Dendritic cell treated with granulocyte-macrophage colony-stimulating factor and Interleukin-4, amounts not matched to agents 40 ng/mL and 50 ng/mL, for 4 days (primary cell): ENCODE data around the gene NMNAT3.

Experiments used
- H3K27ac Mint-ChIP-seq: one replicate; pipeline ENCODE4 v1.8.0; 2022; ENCODE audit warnings: mild to moderate bottlenecking, mixed read lengths
- H3K27me3 Mint-ChIP-seq: one replicate; pipeline ENCODE4 v1.8.0; 2022; ENCODE audit warnings: mild to moderate bottlenecking, mixed read lengths
- H3K36me3 Mint-ChIP-seq: one replicate; pipeline ENCODE4 v1.8.0; 2022; ENCODE audit warnings: low read depth, mixed read lengths
- H3K4me1 Mint-ChIP-seq: one replicate; pipeline ENCODE4 v1.8.0; 2022; ENCODE audit warnings: low read depth, mixed read lengths
- H3K4me3 Mint-ChIP-seq: one replicate; pipeline ENCODE4 v1.8.0; 2022; ENCODE audit warnings: mild to moderate bottlenecking, moderate library complexity, mixed read lengths
- H3K9me3 Mint-ChIP-seq: one replicate; pipeline ENCODE4 v1.8.0; 2022; ENCODE audit warnings: mixed read lengths
- intact Hi-C: fragments of 100-400 bp; cut with micrococcal nuclease; formaldehyde crosslinking; loops from one replicate; pipeline ENCODE4 v1.15.0; 2022

The NMNAT3 gene

GRCh38 chr3:139639662-139640061 lies 38.1 kb downstream of the NMNAT3 start:
- peaks cover 26% of the 10 kb centered on the region for H3K36me3 Mint-ChIP-seq
- peaks cover 40% of the 10 kb centered on the region for H3K4me1 Mint-ChIP-seq
- H3K9me3 Mint-ChIP-seq, result no peaks in the 10 kb centered on the region
- H3K27ac Mint-ChIP-seq, result no peak overlapping the region
- no peak overlapping the region for H3K4me3 Mint-ChIP-seq
- intact Hi-C loops, result no loop called here
- no peaks in the 10 kb centered on the region for H3K27me3 Mint-ChIP-seq

DNA sequence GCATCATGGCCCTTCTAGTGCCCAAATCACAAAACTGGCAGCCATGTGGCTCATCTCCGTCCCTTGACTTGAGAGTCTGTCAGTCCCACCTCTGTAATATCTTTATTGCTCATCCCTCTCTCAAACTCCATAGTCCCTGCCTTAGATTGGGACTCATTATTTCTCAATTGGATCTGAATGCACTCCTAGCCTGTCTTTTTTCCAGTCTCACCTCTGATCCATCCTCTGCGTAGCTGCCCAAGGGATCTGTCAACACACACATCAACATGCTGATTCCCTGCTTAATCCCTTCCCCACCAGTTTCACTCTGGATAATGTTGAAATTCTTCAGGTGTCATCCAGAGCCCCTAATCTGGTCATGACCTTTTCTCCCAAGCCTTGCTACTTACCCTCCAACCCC lies 39.3 kb downstream of the NMNAT3 start:
- Mint-ChIP-seq H3K36me3 (peaks cover 37% of the 10 kb centered on the region), H3K27me3 (no peaks in the 10 kb centered on the region), H3K4me1 (peaks cover 34% of the 10 kb centered on the region), H3K9me3 (no peaks in the 10 kb centered on the region), H3K4me3 (no peak overlapping the region), H3K27ac (no peak overlapping the region)
- intact Hi-C loops, result no loop called here

DNA sequence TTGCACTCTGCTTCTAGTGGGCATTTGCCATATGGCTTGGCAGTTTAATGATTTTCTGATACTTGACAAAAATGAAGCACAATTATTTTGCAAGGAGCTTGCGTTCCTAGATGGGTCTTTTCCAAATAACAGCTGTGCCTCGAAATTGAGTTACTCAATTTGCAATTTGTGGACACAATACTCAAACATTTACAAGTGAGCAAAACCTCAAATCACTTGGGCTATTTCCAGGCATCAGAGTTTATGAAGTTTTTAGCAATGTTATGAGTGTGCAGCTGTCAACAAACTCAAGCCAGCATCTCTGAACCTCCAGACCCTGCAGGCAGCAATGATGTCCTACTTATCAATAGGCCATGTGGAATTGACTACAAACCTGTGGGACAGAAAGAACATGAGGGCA lies 41.3 kb downstream of the NMNAT3 start:
- H3K4me3 Mint-ChIP-seq, result no peak overlapping the region
- peaks cover 55% of the 10 kb centered on the region for H3K36me3 Mint-ChIP-seq
- H3K27me3 Mint-ChIP-seq, result no peaks in the 10 kb centered on the region

DNA sequence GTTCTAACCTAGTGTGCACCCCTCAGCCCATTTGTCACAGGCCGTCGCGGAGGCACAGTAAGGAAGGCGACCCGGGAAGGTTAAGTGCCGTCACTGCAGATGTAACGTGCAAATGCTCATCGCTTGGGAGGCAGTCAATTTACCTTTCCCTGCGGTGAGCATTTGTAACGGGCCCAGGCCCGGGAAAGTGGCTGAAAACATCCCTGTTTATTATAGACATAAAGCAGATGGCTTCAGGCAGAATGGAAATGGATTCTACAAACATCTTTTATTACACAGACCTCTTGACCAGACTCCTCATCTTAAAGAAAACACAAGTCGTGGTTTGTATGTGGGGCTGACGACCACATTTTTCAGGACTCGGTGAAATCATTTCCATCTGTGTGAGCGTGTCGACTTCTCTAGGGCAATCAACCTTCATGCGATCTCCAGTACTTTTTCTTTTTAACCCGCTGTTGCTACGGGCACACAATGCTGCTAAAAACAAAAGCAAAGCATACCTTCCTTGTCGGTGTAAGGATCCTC lies 43.6 kb downstream of the NMNAT3 start:
- no peak overlapping the region for H3K27ac Mint-ChIP-seq
- H3K27me3 Mint-ChIP-seq, result no peaks in the 10 kb centered on the region
- no peaks in the 10 kb centered on the region for H3K9me3 Mint-ChIP-seq
- H3K4me1 Mint-ChIP-seq, result peaks cover 7% of the 10 kb centered on the region
- H3K4me3 Mint-ChIP-seq, result no peak overlapping the region
- peaks cover 63% of the 10 kb centered on the region for H3K36me3 Mint-ChIP-seq
- intact Hi-C loops, result no loop called here

More for the DNA sequence above, 41.3 kb downstream of the NMNAT3 start:
- intact Hi-C loops, result no loop called here
- Mint-ChIP-seq H3K4me1 (peaks cover 24% of the 10 kb centered on the region), H3K27ac (no peak overlapping the region), H3K9me3 (no peaks in the 10 kb centered on the region)

DNA sequence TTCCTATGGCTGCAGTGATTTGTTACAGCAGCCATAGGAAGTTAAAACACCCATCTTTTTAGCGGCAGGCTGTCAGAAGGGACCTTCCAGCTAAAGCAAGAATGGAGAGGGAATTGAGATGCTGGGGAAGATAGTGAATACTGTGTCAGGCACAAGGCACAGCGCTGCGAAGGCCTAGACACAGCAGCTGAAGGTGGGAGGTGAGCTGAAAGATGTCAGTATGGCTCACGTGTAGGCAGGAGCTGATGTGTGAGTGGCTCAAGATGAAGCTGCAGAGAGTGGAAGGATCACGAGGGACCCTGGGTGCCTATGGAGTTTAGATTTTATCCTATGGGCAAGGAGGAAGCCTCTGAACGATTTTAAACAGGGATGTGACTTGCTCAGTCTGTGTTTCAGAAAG lies 44.3 kb downstream of the NMNAT3 start:
- no peaks in the 10 kb centered on the region for H3K27me3 Mint-ChIP-seq
- no peak overlapping the region for H3K27ac Mint-ChIP-seq
- H3K9me3 Mint-ChIP-seq, result no peaks in the 10 kb centered on the region
- peaks cover 66% of the 10 kb centered on the region for H3K36me3 Mint-ChIP-seq
- H3K4me1 Mint-ChIP-seq, result peaks cover 11% of the 10 kb centered on the region
- no peak overlapping the region for H3K4me3 Mint-ChIP-seq
- intact Hi-C loops, result no loop called here

DNA sequence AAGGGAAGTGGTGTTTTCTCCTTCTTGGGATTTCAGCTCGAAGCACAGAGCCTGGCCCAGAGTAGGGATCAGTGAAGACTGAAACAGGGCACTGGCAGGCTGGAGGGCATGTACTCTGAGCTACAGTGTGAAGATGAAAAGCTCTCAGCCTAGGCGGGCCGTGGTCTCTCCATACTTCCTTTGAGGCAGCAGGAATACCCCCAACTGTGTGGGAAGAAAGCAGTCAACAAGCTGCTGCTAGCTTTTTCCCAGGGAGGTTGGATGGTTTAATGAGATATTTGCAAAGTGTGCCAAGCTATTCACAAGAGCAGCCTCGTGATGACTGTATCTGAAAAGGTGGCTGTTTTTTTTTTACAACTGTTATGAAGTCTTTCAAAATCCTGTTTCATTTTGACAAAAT lies 47.2 kb downstream of the NMNAT3 start:
- Mint-ChIP-seq H3K36me3 (peaks cover 73% of the 10 kb centered on the region), H3K27ac (no peak overlapping the region), H3K27me3 (no peaks in the 10 kb centered on the region), H3K4me1 (peaks cover 7% of the 10 kb centered on the region), H3K4me3 (no peak overlapping the region), H3K9me3 (no peaks in the 10 kb centered on the region)
- intact Hi-C loops, result no loop called here

DNA sequence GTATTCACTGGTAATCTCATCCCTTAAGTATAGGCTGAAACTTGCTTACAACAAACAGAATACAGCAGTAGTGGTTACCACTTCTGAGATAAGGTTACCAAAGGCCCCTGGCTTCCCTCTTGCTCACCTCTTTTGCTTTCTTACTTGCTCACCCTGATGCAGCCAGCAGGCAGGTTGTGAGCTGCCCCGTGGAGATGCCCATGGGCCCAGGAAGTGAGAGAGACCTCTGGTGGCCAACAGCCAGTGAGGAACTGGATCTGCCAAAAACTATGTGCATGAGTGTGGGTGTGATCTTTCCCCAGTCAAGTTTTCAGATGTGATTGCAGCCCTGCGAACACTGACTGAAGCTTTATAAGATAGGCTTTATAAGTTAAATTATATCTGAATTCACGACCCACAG lies 48.7 kb downstream of the NMNAT3 start:
- H3K27ac Mint-ChIP-seq, result no peak overlapping the region
- peaks cover 65% of the 10 kb centered on the region for H3K36me3 Mint-ChIP-seq
- peaks cover 7% of the 10 kb centered on the region for H3K4me1 Mint-ChIP-seq
- H3K9me3 Mint-ChIP-seq, result no peaks in the 10 kb centered on the region
- H3K27me3 Mint-ChIP-seq, result no peaks in the 10 kb centered on the region
- H3K4me3 Mint-ChIP-seq, result no peak overlapping the region
- intact Hi-C loops, result loop anchor here (2.0 kb wide), 1 partner anchor 202 kb away; no protein-coding TSS in a partner anchor

DNA sequence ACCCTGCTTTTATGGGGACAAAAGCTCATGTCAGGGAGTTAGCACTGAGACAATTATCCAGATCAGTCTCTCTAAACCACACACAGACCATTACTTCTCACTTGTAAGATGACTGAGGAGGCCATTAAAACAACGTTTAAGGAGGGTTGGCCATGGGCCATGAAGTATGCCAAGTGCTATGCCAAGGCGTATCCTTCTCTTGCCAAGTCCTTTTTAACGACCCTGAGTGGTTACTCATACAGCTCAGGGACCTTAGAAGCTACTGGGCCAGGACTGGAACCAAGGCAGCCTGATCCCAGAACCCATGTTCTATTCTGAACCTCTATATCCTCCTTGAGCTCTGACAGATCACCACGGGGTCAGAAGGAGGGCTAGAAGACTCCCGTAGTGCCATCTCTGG lies 50.0 kb downstream of the NMNAT3 start:
- intact Hi-C loops, result loop anchor here (2.0 kb wide), 1 partner anchor 201 kb away; no protein-coding TSS in a partner anchor
- H3K4me3 Mint-ChIP-seq, result no peak overlapping the region
- no peaks in the 10 kb centered on the region for H3K9me3 Mint-ChIP-seq
- H3K27me3 Mint-ChIP-seq, result no peaks in the 10 kb centered on the region
- H3K27ac Mint-ChIP-seq, result no peak overlapping the region
- H3K36me3 Mint-ChIP-seq, result peaks cover 52% of the 10 kb centered on the region
- H3K4me1 Mint-ChIP-seq, result peaks cover 7% of the 10 kb centered on the region

GRCh38 chr3:139620438-139620837 lies 57.3 kb downstream of the NMNAT3 start:
- H3K9me3 Mint-ChIP-seq, result no peaks in the 10 kb centered on the region
- peaks cover 19% of the 10 kb centered on the region for H3K36me3 Mint-ChIP-seq
- H3K4me1 Mint-ChIP-seq, result no peaks in the 10 kb centered on the region
- no peak overlapping the region for H3K4me3 Mint-ChIP-seq
- intact Hi-C loops, result no loop called here
- H3K27ac Mint-ChIP-seq, result no peak overlapping the region
- H3K27me3 Mint-ChIP-seq, result no peaks in the 10 kb centered on the region

DNA sequence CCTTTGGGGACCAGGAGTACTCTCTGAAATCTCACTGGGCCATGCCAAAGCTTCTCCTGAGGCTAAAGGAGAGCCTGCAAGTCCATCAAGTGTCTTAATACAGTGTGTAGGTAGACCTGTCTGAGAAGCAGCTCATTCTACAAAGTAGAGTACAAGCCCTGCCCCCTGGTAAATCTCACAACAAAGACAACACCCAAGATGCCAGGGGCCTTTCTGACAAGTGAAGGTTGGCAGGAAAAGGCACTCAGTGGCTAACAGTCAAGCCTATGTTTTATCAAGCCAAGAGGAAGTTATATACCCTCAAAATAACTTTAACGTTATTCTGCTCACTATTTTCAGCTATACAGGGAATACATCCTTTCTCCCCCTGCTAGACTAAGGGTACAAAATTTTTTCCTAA lies 58.3 kb downstream of the NMNAT3 start:
- intact Hi-C loops, result no loop called here
- H3K4me3 Mint-ChIP-seq, result no peak overlapping the region
- no peak overlapping the region for H3K27ac Mint-ChIP-seq
- H3K27me3 Mint-ChIP-seq, result no peaks in the 10 kb centered on the region
- H3K4me1 Mint-ChIP-seq, result no peaks in the 10 kb centered on the region
- peaks cover 16% of the 10 kb centered on the region for H3K36me3 Mint-ChIP-seq
- no peaks in the 10 kb centered on the region for H3K9me3 Mint-ChIP-seq

DNA sequence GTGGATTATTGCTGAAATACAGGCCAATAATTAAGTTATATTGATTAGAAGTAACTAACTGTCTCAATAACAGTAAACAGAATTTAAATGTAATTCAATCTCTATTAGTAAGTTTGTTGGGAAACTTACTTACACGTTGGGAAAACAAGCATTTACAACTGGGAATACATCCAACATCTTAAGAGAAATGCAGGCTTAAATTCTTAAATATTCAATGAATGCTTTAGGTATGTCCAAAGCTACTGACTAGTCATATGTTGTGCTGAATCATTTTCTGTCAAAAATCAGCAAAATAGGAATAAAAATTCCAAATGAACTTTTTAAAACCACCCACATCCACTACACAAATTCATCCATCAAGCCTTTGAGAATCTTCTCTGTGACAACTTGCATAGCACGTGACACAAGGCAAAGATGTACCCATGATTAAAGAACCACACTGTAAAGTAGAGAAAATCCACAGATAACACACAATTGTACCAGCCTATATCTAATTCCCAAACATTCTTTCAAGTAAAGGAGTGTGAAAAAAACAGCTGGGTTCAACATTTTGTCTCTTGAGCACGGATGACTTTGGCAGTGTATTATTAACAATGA lies 60.0 kb downstream of the NMNAT3 start:
- H3K27ac Mint-ChIP-seq, result no peak overlapping the region
- no peaks in the 10 kb centered on the region for H3K4me1 Mint-ChIP-seq
- peaks cover 16% of the 10 kb centered on the region for H3K36me3 Mint-ChIP-seq
- H3K9me3 Mint-ChIP-seq, result no peaks in the 10 kb centered on the region
- no peak overlapping the region for H3K4me3 Mint-ChIP-seq
- no peaks in the 10 kb centered on the region for H3K27me3 Mint-ChIP-seq
- intact Hi-C loops, result no loop called here

- no peak overlapping the region for H3K4me3 Mint-ChIP-seq
Measured at GRCh38 chr3:139611528-139611927, 66.2 kb downstream of the NMNAT3 start.

GRCh38 chr3:139610886-139611285 lies 66.9 kb downstream of the NMNAT3 start:
- H3K4me1 Mint-ChIP-seq, result no peaks in the 10 kb centered on the region

More at GRCh38 chr3:139611528-139611927, 66.2 kb downstream of the NMNAT3 start:
- no peaks in the 10 kb centered on the region for H3K27me3 Mint-ChIP-seq
- no peaks in the 10 kb centered on the region for H3K9me3 Mint-ChIP-seq
- H3K36me3 Mint-ChIP-seq, result peaks cover 18% of the 10 kb centered on the region
- intact Hi-C loops, result no loop called here
- H3K4me1 Mint-ChIP-seq, result no peaks in the 10 kb centered on the region
- no peak overlapping the region for H3K27ac Mint-ChIP-seq

GRCh38 chr3:139608924-139609323 lies 68.8 kb downstream of the NMNAT3 start:
- Mint-ChIP-seq H3K27ac (no peak overlapping the region), H3K36me3 (peaks cover 18% of the 10 kb centered on the region), H3K27me3 (no peaks in the 10 kb centered on the region), H3K4me3 (no peak overlapping the region), H3K9me3 (no peaks in the 10 kb centered on the region), H3K4me1 (no peaks in the 10 kb centered on the region)
- intact Hi-C loops, result no loop called here

More at GRCh38 chr3:139610886-139611285, 66.9 kb downstream of the NMNAT3 start:
- intact Hi-C loops, result no loop called here
- H3K27ac Mint-ChIP-seq, result no peak overlapping the region
- H3K27me3 Mint-ChIP-seq, result no peaks in the 10 kb centered on the region
- no peaks in the 10 kb centered on the region for H3K9me3 Mint-ChIP-seq
- peaks cover 18% of the 10 kb centered on the region for H3K36me3 Mint-ChIP-seq
- H3K4me3 Mint-ChIP-seq, result no peak overlapping the region

GRCh38 chr3:139608108-139608380 lies 69.7 kb downstream of the NMNAT3 start:
- Mint-ChIP-seq H3K27ac (no peak overlapping the region), H3K4me3 (no peak overlapping the region), H3K27me3 (no peaks in the 10 kb centered on the region), H3K4me1 (no peaks in the 10 kb centered on the region), H3K9me3 (no peaks in the 10 kb centered on the region), H3K36me3 (peaks cover 18% of the 10 kb centered on the region)
- intact Hi-C loops, result no loop called here
